ENCODE results near the gene FOS.

The FOS gene

GRCh38 chr14:75292886-75293285, 14.3 kb downstream of the FOS start:
- no peak for DNase-seq
- H3K27me3 Mint-ChIP-seq (ENCODE audit: low read depth, poor library complexity), result peaks cover 4% of the 10 kb centered on the region
- H3K27ac Mint-ChIP-seq, result peak overlapping the region; percentile 100
- H3K4me3 Mint-ChIP-seq, result no peak overlapping the region
- peaks cover 34% of the 10 kb centered on the region for H3K4me1 Mint-ChIP-seq
- no peak for TF ChIP-seq CTCF (IDR thresholded peaks at IDR 0.05)
- H3K36me3 Mint-ChIP-seq (ENCODE audit: low read depth), result no peaks in the 10 kb centered on the region
- H3K9me3 Mint-ChIP-seq, result no peaks in the 10 kb centered on the region

DNA sequence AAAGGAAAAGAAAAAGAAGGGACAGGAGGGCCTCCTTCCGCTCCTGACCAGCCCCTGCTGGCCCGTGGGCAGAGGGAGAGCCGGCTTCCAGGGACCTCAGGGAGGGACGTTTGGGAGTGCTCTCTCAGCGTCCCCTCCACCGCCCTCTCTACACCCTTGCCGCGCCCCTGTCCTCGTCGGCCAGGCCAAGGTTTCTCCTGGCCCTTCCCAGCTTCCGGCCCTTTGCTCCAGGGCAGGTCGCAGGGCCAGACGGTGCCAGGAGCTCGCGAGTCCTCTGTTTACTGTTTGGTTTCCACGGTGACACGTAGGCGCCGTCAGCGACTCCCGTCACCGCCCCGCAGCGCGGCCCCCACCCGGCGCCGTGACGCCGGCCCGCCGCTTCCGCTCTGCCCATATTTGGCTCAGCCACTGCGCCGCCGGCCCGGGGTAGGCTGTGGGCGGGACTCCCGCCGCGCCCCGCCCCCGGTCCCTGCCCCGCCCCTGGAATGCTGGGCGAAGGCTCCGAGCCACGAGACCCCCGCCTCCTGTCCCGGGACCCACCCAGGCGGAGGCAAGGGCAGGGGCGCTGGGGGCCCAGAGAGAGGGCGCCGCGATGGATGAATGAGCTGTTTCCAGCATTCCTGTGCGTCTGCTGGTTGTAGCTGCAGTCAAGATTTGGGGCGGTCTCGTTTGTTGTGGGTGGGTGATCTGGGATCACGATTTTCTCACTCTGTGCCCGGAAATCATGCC, 15.5 kb downstream of the FOS start:
- no peak for TF ChIP-seq CTCF (IDR thresholded peaks at IDR 0.05)
- Mint-ChIP-seq H3K27ac (peak overlapping the region; percentile 100), H3K9me3 (no peaks in the 10 kb centered on the region), H3K4me3 (peak overlapping the region; percentile 77), H3K4me1 (peaks cover 43% of the 10 kb centered on the region), H3K27me3 (ENCODE audit: low read depth, poor library complexity) (peaks cover 5% of the 10 kb centered on the region), H3K36me3 (ENCODE audit: low read depth) (no peaks in the 10 kb centered on the region)
- DNase-seq, result peak; percentile 96

- peak; percentile 18 for DNase-seq
- Mint-ChIP-seq H3K4me1 (peaks cover 44% of the 10 kb centered on the region), H3K27ac (peak overlapping the region; percentile 96), H3K27me3 (ENCODE audit: low read depth, poor library complexity) (peaks cover 7% of the 10 kb centered on the region), H3K36me3 (ENCODE audit: low read depth) (no peaks in the 10 kb centered on the region), H3K4me3 (peak overlapping the region; percentile 77), H3K9me3 (no peaks in the 10 kb centered on the region)
- TF ChIP-seq CTCF (IDR thresholded peaks at IDR 0.05), result no peak
Measured at GRCh38 chr14:75294649-75295033, 16.0 kb downstream of the FOS start.

DNA sequence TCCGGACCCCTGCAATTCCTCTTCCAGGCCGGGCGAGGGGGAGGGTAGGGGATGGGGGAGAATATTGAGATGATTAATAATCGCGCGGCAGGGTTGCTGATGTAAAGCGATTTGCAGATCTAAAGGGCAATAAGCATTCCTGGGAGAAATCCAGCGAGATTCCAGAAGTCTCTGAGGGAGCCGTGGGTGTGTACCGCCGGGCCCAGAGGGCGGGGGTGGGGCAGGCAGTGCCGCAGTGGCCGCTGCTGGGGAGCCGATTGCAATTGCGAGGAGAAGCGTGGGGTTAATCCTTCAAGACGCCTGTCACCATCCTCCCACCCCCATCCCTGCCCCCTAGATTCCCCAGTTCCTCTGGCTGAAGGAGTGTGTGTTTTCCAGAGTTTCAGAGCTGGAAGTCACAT, 16.4 kb downstream of the FOS start:
- H3K4me3 Mint-ChIP-seq, result peak overlapping the region; percentile 77
- DNase-seq, result peak; percentile 63
- peaks cover 40% of the 10 kb centered on the region for H3K4me1 Mint-ChIP-seq
- peaks cover 7% of the 10 kb centered on the region for H3K27me3 Mint-ChIP-seq (ENCODE audit: low read depth, poor library complexity)
- H3K27ac Mint-ChIP-seq, result peak overlapping the region; percentile 96
- no peaks in the 10 kb centered on the region for H3K36me3 Mint-ChIP-seq (ENCODE audit: low read depth)
- no peaks in the 10 kb centered on the region for H3K9me3 Mint-ChIP-seq
- no peak for TF ChIP-seq CTCF (IDR thresholded peaks at IDR 0.05)

- Mint-ChIP-seq H3K36me3 (ENCODE audit: low read depth) (no peaks in the 10 kb centered on the region), H3K27me3 (ENCODE audit: low read depth, poor library complexity) (peaks cover 7% of the 10 kb centered on the region), H3K4me1 (peaks cover 41% of the 10 kb centered on the region), H3K4me3 (peak overlapping the region; percentile 77), H3K9me3 (no peaks in the 10 kb centered on the region), H3K27ac (peak overlapping the region; percentile 83)
- TF ChIP-seq CTCF (IDR thresholded peaks at IDR 0.05), result peak; percentile 93
- peak; percentile 88 for DNase-seq
Measured at GRCh38 chr14:75295491-75296345, 17.1 kb downstream of the FOS start.
